Measurements from ENCODE around the gene PDCD1.

- TF ChIP-seq CTCF (IDR thresholded peaks at IDR 0.05) (no peak), EP300 (IDR thresholded peaks at IDR 0.05) (no peak)
Measured at GRCh38 chr2:241891988-241892298, 33.2 kb upstream of the PDCD1 start.

Measured in suprapubic skin (tissue), 3 donors.